Activated CD8-positive, alpha-beta memory T cell treated with anti-CD3 and anti-CD28 coated beads for 24 hours (primary cell): ENCODE measurements around the gene TMEM235.

Experiments used
- DNase-seq: peaks from one replicate; pipeline ENCODE4 v3.0.0-alpha.2; 2020

TMEM235 gene

DNA sequence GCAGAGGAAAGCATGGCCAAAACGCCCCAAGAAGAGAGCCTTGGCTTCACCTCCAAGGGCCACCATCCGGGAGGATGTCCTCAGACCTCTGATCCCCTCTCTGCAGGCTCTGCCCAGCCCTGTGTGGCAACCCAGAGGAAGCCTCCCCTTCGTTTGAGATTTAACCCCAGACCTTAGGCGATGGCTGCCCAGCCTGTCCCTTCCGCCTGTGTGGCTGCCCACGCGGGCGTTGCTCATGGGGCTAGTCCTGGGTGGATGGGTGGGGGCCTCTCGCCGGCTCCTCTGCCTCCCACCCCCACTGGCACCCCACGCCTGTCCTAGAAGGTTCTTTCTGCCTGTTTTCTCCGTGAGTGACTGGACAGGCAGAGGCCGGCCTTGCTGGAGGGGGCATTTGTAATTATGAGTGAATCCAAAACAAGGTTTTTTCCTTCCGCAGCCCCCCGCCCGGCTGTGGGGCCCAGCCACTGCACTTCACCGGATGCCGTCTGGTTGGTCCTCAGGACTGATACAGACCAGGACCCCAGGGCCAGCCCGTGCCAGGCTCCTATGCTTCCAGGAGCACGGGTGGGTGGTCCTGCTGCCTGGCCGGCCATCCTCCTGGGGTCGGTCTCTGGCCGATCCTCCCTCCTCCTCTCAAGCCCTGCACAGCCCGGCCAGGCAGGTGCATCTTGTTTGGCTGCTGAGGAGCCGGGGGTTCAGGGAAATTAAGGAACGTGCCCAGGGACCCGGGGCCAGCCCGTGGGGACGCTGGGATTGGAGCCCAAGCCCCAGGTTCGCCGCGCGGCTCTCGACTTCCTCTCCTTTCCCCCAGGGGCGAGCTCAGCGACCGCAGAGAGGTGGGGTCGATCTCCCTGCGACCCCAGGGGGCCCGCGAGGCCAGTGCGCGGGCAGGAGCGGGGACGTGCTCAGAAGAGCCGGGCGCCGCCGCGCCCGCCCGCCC is at the start of gene TMEM235:
TMEM235 (plus strand) TSS at position 636 of the 940 bp plus-strand sequence. CDS start 393 bp downstream, outside the sequence.
- no peak for DNase-seq

DNA sequence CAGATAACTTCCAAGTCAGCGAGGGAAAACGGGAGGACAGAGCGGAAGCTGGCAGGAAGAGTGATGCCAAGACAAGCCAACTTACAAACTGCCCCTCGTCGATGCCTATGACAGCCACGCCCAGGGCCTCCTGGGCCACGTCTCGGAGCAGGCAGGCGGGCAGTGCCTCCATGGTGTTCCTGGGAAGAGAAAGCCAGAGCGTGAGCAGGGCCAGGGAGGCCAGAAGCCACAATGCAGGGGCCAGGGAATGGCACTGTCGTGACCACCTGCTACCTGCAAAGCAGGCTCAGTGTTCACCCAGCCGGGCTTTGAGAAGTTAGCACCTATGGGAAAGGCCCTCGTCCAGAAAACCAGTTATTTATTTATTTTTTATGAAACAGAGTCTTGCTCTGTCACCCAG is 48.9 kb upstream of the TMEM235 start:
- no peak for DNase-seq

DNA sequence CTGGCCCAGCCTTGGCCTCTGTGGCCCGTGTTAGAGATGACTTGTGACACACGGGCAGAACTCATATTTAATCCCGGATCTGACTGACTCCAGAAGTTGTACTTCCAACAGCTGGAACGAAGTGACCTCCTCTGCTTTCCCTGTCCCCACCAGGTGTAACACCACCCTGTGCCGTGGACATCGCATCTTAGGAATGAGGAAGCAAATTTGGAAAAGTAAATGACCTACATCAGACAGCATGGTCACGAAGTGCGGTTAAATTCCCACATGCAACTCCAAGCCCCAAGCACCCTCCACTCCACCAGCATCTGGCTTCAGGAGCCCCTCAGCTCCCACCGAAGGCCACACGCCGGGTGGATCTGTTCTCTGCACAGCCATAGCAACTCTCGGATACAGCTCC is 47.5 kb upstream of the TMEM235 start:
- DNase-seq: no peak

DNA sequence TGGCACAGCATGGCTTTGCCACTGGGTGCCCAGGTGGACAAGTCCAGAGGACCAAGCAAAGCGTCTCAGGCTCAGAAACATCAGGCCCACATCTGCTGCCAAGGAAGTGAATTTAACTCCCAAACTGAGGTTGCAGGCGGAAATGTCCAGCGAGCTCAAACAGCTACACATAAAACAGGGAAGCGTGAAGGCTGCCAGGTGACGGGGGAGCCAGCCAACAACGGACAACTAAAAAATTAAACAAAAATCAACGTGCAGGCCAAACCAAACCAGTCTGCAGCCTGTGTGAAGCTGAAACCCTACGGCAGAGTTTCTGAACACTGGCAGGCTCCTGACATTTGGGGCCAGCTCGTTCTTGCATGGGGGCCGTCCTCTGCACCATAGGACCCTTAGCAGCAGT is 47.1 kb upstream of the TMEM235 start:
- no peak for DNase-seq

DNA sequence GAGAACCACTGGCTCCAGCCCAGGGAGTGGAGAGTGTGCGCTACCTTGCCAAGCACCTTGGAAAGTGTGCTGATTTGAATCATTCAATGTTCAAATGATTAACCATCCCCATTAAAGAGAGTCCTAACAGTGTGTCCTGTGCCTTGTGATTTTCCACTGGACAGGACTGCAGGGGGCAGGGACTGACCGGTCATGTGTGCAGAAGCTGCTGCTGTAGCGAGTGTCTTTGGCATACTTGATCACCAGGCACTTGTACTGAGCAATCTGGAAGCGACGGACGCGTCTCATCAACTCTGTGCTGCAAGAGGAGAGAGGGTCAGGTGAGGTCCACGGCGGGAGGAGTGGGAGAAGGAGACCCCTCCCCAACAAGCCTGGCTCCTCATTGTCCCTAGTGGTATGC is 46.6 kb upstream of the TMEM235 start:
- no peak for DNase-seq

DNA sequence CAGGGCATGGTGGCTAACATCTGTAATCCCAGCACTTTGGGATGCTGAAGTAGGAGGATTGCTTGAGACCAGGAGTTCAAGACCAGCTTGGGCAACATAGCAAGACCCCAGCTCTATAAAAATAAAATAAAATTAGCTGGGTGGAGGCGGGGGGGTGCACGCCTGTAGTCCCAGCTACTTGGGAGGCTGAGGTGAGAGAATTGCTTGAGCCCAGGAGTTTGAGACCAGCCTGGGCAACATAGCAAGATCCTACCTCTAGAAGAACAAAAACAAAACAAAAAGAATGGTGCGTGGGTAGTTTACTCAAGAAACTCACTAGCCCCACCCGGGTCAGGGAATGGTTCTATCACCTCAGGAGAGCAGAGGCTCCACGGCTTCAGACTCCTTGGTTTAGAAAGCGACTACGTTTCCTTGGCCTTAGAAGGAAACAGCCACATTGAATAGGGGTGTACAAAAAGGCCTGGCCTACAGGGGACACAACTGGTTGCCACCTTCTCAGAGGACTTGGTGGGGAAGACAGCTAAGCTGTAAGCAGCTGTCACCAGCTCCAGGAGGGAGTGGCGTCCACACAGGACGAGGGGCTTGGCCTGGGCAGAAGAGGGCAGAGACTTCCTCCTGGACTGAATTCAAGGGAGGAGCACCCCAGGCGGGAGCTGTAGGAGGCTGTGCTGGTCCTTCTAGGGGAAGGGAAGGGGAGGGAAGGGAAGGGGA is 45.3 kb upstream of the TMEM235 start:
- DNase-seq: peak; percentile 61

DNA sequence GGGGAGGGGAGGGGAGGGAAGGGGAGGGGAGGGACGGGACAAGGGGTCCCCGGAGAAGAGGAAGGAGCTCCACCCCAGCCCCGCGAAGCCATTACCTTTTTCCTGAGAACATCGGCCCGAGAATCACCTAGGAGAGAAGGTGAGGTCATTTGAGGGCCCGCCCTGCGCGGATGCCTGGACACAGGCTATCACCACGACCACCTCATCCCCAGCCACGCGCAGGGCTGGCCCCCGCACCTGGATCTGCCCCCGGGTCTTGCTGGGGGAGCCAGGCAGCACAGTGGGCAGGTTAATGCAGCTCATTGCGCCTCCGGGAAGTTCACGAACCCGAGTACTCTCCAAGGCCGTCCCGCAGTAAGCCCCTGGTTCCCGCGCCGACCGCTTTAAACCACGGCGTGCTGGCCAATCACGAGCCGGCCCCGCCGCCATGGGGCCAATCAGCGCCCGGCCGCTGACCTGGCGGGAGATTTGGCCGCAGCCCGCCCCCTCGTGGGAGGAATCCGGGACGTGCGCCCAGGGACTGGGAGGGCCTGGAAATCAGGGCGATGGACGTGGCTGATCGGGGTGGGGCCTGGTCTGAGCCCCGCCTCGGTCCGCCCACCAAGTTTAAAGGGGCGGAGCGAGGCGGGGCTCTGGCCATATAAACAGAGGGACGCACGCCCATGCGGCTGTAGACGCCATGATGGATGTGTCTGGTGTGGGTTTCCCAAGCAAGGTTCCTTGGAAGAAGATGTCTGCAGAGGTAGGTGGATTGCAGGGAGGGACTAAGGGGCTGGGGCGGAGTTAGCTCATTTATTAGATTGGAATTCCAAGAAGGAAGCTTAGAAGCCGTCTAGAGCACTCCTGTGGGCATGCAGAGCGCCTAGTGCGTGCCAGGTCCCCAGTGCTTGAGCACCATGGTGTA is 44.5 kb upstream of the TMEM235 start, which contains the start of the genes AFMID and TK1:
AFMID (plus strand) TSS at position 671 of the 904 bp plus-strand sequence; CDS start at position 680, 9 bp downstream.
TK1 (minus strand) TSS at position 361 of the 904 bp plus-strand sequence; CDS start at position 303, 58 bp downstream.
- peak; percentile 96 for DNase-seq

DNA sequence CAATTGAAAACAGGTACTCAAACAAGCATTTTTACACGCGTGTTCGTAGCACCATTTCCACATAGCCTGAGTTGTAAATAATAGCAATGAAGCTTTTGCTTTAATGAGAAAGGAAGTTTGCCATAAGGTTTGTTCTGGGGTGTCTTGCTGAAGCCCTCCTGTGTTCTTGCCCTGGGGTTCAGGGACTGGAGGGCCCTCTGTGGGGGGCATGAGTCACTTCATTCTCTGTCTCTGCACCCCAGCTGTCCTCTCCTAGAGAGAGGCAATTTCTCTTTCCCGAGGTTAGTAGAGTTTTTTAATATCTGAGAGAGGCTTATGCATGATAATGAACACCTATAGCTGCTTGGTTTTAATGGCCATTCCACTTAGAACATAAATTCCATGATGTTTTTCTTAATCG is 34.7 kb upstream of the TMEM235 start:
- no peak for DNase-seq

DNA sequence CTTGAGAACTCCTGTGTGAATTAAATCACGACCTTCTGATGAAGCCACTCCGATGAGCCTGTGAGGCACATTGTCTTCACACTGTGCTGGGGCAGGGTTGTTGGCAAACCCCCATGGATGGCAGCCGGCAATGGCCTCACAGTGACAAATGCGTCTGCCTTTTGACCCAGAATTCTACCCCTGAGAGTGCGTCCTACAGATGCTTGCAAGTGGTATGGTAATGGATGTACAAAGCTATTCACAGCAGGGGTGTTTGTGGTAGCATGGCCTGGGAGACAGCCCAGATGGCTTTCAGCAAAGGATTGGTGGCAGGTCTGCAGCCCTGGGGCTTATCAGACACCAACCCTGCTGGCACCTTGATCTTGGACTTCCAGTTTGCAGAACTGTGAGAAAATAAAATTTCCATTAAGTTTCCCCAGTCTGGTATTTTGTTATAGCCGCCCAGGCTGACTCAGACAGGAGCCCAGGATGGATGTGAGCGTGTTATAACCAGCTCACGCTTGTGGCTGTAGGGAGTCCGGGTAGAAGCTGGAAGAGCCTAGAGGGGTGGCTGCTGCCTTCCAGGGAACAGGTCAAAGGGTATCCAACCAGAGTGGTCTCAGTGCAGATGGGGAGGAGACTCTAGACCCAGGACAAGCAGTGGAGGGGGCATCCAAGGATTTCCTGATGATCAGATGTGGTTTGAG is 34.1 kb upstream of the TMEM235 start:
- DNase-seq: no peak

DNA sequence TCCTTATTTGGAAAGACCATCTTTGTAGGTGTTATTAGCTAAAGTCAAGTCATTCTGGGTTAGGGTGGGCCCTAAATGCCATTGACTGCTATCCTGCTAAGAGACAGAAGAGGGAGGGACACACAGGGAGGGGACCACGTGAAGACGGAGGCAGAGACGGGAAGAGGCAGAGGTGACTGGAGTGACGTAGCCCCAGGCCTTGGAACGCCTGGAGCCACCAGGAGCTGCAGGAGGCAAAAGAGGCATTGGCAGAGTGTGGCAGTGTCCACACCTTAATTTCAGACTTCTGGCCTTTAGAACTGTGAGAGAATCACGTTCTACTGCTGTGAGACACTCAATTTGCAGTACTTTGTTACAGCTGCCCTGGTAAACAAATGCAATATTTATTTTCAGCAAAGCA is 31.0 kb upstream of the TMEM235 start:
- no peak for DNase-seq

DNA sequence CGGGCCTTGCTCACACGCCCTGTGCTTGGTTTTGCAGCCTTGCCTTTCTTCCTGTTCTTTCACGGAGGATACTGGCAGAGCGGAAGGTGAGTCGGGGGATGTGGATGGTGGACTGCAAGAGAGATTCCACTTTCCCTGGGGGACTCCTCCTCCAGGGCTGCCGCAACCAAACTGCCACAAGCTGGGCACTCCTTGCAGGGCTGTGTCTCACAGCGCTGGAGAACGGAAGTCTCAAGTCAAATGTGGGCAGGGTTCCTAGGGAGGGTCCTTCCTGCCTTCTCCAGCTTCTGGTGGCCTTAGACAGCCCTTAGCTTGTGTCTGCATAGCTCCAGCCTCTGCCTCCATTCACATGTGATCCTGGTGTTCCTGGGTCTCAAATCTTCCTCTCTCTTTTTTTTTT is 28.8 kb upstream of the TMEM235 start:
- no peak for DNase-seq

DNA sequence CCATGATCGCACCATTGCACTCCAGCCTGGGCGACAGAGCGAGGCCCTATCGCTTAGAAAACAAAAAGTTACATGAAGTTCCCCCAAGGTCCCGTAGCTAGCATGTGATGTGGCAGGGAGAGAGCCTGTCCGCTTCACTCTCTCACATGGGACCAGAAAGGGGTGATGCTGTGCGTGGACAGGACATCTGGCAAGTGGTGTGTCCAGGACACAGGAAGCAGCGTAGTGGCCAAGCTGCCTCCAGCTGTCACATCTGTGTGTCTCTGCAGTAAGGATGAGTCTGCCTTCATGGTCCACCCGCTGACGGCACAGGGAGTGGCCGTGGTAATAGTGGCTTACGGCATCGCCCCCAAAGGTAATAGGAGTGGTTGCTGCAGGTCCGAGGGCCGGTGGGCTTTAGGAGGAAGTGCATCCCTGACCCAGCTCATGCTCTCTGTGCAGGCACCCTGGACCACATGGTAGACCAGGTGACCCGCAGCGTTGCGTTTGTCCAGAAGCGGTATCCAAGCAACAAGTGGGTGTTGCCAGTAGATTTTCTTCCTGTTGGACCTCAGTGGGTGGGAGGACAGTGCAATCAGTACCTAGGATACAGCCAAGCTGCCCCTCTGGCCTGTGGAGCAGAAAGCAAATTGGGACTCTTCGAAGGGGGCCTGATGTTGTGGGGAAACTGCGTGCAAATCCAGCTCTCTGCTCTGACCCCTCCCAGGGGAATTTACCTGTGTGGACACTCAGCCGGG is 26.9 kb upstream of the TMEM235 start:
- no peak for DNase-seq

DNA sequence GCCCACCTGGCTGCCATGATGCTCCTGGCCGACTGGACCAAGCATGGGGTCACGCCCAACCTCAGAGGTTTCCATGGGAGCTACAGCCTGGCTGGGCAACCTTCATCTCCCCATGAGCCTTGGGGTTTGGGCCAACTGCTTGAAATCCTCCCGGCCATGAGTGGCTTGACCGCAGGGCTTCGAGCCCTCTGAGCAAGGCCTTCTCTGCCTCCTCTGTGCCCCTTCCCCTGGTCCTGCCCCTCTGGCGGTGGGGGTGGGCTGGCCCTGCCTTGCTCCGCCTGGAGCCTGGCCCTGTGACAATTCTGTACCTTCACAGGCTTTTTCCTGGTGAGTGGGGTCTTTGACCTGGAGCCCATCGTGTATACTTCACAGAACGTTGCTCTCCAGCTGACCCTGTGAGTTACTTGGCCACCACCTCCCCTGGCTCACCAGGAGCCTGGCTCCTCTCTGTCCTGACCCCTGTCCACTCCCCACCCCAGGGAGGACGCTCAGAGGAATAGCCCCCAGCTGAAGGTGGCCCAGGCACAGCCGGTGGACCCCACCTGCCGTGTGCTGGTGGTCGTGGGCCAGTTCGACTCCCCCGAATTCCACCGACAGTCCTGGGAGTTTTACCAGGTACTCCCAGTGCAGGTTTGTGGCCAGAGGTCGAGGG is 26.2 kb upstream of the TMEM235 start:
- no peak for DNase-seq

DNA sequence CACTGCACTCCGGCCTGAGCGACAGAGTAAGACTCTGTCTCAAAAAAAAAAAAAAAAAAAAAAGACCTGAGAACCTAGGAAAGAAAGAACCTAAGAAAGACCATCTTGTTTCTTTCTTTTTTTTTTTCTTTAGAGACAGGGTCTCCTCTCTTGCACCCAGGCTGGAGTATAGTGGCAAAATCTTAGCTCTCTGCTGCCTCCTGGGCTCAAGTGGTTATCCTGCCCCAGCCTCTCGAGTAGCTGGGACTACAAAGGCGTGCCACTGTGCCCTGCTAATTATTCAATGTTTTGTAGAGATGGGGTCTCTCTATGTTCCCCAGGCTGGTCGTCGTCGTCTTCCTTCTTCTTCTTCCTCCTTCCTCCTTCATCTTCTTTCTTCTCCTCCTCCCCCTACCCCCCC is 25.1 kb upstream of the TMEM235 start:
- DNase-seq: no peak

DNA sequence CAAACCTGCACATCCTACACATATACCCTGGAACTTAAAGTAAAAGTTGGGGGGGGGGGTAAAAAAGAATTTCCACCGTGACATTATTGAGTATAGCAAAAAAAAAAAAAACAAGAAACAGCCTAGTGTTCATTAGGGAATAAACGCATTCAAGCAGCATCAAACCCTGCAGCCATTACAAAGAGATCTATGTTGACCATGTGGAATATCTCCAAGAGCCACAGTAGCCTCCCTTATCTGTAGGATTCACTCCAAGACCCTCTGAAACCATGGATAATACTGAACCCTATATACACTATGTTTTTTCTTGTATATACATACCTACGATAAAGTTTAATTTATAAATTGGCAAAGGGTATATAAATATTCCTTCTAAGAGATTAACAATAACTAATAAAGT is 22.9 kb upstream of the TMEM235 start:
- DNase-seq: no peak

DNA sequence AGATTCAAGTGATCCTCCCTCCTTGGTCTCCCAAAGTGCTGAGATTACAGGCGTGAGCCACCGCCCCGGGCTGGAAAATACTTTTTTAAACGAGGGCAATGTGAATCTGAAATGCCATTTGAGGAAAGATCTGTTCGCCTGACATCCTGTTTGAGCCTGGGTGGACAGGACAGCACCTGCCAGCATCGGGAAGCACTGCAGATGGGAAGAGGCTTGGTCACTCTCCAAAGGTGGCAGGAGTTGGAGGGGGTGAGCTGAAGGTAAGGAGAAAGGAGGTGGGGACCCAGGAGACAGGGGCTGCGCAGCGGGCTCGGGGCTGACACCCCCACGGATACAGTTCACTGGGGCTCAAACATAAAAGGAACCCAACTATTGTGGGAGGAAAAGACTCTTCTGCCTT is 21.3 kb upstream of the TMEM235 start:
- DNase-seq: no peak

DNA sequence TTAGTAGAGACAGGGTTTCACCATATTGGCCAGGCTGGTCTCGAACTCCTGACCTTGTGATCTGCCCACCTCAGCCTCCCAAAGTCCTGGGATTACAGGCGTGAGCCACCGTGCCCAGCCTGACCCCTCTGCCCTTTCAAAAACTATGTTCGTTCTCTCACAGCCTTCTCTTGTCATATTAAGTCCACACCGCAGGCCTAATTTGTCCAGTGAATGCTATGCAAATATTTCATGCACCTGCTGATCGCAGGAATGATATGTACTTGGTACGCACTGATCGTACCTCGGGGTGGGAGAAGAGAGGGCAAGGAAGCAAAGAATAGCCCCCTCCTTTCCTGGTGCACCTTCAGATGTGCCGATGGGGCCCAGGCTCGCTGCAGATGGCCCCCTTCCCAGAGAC is 20.4 kb upstream of the TMEM235 start:
- no peak for DNase-seq

DNA sequence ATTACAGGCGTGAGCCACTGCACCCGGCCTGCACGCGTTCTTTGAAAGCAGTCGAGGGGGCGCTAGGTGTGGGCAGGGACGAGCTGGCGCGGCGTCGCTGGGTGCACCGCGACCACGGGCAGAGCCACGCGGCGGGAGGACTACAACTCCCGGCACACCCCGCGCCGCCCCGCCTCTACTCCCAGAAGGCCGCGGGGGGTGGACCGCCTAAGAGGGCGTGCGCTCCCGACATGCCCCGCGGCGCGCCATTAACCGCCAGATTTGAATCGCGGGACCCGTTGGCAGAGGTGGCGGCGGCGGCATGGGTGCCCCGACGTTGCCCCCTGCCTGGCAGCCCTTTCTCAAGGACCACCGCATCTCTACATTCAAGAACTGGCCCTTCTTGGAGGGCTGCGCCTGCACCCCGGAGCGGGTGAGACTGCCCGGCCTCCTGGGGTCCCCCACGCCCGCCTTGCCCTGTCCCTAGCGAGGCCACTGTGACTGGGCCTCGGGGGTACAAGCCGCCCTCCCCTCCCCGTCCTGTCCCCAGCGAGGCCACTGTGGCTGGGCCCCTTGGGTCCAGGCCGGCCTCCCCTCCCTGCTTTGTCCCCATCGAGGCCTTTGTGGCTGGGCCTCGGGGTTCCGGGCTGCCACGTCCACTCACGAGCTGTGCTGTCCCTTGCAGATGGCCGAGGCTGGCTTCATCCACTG is 17.3 kb upstream of the TMEM235 start, which contains the start of gene BIRC5:
BIRC5 (plus strand) TSS at position 238 of the 690 bp plus-strand sequence; CDS start at position 302, 64 bp downstream.
- peak; percentile 96 for DNase-seq

DNA sequence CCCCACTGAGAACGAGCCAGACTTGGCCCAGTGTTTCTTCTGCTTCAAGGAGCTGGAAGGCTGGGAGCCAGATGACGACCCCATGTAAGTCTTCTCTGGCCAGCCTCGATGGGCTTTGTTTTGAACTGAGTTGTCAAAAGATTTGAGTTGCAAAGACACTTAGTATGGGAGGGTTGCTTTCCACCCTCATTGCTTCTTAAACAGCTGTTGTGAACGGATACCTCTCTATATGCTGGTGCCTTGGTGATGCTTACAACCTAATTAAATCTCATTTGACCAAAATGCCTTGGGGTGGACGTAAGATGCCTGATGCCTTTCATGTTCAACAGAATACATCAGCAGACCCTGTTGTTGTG is 16.7 kb upstream of the TMEM235 start:
- DNase-seq: no peak
